GM19455 (cell line): Measurements from ENCODE around the gene MFAP4.

Experiments used
- ATAC-seq: cut with Tn5 transposase; IDR thresholded peaks from one replicate; pipeline ENCODE4 v1.9.1; 2021; ENCODE audit not compliant: unreplicated experiment

Gene MFAP4

GRCh38 chr17:19410875-19411620 is 24.1 kb upstream of the MFAP4 start, which contains the start of gene RNF112:
Gene RNF112 (plus strand): TSS chr17:19411232. CDS start chr17:19411409, 177 bp downstream.
- no peak for ATAC-seq

- no peak for ATAC-seq
These were observed 23.1 kb upstream of the MFAP4 start for GRCh38 chr17:19410091-19410490.

- ATAC-seq: no peak
These were observed 22.5 kb upstream of the MFAP4 start for GRCh38 chr17:19409509-19409908.

GRCh38 chr17:19409066-19409465 is 22.1 kb upstream of the MFAP4 start:
- no peak for ATAC-seq

DNA sequence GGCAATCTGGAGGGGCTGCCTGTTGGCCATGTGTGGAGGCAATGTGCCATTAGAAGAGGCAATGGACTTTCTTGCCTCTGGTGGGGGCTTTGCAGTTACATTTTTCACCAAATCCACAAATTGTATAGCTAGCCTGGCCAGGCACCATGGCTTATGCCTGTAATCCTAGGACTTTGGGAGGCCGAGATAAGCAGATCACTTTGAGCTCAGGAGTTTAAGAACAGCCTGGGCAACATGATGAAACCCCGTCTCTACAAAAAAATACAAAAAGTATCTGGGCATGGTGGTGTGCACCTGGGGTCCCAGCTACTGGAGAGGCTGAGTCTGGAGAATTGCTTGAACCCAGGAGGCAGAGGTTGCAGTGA is 21.3 kb upstream of the MFAP4 start:
- no peak for ATAC-seq

DNA sequence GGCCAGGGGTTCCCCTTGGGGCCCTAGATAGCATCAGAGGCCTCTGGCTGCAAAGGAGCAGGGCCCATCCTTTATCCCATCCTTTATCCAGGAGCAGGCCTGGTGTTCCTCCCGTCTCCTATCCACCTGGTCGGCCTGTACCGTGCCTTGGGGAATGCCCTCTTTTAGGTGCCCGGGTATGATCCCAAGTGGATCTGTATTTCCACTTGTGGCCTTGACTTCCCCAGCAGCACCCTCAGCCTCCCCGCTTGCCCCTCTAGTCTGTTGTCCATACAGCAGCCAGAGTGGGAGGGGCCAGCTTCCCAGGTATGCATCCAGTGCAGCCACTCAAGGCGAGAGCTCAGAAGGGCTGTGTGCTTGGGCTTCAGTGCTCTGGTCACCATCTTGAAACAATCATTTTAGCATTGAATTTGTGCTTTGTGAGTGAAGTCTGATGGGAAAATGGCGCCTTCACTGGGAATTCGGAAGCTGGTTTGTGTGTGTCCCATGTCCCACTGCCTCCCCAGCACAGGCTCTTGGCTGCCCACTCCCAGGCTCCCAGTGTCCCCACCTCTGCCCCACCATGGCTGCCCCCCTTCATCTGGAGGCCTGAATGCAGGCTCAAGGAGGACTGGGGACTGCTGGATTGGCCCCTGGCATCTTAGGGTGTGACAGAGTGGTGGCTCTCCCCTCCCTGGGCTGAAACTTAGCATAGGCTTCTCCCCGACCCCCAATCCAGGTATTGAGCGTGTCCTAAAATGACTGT is 20.8 kb upstream of the MFAP4 start:
- ATAC-seq: no peak

- no peak for ATAC-seq
These were observed 18.1 kb upstream of the MFAP4 start for GRCh38 chr17:19405114-19405513.

DNA sequence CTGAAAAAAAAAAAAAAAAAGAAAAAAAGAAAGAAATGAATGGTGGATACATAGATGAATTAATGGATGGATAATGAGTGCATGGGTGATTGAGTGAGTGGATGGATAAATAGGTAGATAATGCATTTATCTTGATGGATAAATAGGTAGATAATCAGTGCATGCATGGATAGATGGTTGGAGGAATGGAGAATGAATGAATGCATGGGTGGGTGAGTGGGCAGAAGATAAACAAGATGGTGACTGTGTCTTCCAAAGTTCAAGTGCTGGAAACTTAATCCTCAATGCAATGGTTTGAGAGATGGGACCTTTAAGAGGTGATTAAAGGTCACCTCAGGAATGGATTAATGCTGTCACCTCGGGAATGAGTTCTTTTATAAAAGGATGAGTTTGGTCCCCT is 17.3 kb upstream of the MFAP4 start:
- ATAC-seq: no peak

DNA sequence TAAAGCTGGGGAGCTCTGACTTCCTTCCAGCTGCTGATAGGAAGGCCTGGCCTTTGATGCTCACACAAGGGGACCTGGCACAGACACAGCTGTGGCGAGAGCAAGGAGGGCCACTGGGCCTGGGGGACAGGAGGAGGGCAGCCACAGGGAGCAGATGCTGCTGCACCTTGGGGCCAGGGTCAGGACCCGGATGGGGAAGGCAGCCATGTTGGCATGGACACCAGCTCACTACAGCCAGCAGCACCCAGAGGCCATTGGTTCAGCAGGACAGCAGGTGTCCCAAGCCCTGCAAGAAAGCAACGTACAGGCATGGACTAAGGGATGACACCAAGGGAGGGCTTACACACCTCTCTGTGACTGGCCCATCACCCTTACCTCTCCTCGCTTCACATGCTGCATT is 16.0 kb upstream of the MFAP4 start:
- ATAC-seq: no peak

GRCh38 chr17:19402171-19402570 is 15.2 kb upstream of the MFAP4 start:
- ATAC-seq: no peak

DNA sequence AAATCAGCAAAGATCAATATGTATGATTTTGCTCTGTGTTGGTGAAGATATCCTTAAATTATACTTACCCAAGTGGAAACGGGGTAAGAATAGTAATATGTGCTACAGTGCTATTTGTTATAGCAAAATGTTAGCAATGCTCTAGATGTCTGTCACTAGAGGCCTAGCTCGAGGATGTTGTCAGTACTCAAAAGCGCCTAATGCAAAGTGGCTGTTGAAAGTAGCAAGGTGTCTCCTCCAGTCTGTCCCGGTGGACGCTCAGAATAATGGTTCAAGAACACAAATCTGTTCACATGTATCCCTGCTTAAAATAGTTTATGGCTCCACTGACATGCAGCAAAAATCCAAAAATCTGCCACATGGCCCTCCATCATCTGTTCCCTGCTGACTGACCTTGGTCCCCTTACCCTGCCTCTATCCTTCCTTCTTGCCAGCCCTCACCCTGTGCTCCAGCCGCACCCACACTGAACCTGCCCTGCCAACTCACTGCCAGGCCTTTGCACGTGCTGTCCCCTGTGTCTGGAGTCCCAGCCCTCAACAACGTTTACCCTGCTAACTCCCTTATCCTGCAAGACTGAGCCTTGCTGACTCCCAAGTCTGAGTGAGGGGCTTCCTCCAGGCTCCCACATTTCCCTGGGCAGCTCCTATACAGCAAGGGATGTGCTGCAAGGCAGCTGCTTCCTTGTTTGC is 14.5 kb upstream of the MFAP4 start:
- no peak for ATAC-seq

- ATAC-seq: no peak
These were observed 12.9 kb upstream of the MFAP4 start for GRCh38 chr17:19399750-19400450.

GRCh38 chr17:19398301-19399181 is 11.6 kb upstream of the MFAP4 start:
- ATAC-seq: no peak

DNA sequence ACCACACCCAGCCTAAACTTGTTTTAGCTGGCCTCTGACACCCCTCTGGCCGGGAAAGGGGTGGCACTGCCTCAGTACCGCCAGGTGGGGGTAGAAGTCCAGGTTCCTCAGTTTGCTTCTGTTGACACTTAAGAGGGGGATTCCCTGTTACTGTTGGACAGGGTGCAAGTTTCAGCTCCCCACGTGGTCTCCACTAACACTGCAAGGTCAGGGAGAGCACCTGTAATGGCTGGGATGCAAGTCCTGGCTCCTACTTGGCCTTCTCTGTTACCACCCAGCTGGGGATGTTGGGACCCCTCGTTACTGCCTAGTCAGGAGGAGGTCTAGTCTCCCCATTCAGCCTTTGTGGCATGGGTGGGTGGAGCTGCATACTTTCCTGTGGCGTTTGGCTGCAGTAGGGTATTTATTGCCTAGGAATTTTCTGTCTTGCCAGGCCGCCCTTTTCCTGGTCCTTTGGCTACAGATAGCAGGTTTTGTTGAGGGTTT is 10.6 kb upstream of the MFAP4 start:
- no peak for ATAC-seq

- ATAC-seq: no peak
These were observed 5.3 kb upstream of the MFAP4 start for GRCh38 chr17:19392303-19392702.

- ATAC-seq: no peak
These were observed 4.4 kb upstream of the MFAP4 start for GRCh38 chr17:19391432-19391831.

GRCh38 chr17:19390951-19391350 is 4.0 kb upstream of the MFAP4 start:
- no peak for ATAC-seq

GRCh38 chr17:19388791-19389785 is 2.1 kb upstream of the MFAP4 start:
- no peak for ATAC-seq

- no peak for ATAC-seq
These were observed 1.0 kb upstream of the MFAP4 start for GRCh38 chr17:19387921-19388521.
